H1 (cell line): Measurements from ENCODE around the gene CTLA4. TPM values are rescaled to one million over a fixed set of nuclear protein-coding genes. Genes with fewer than 3 reads are reported as not detected.

Experiments used
- ASH2L ChIP-seq: fragments of 200-600, 300-600 bp; sonication (generic); IDR thresholded peaks from one replicate; pipeline ENCODE4 v1.7.1; 2017; ENCODE audit warnings: low read length
- CHD1 ChIP-seq: IDR thresholded peaks from 2 replicates; pipeline ENCODE4 v1.6.1; 2012; ENCODE audit warnings: low read depth, low read length, improper control_type of control experiment
- FOSL1 ChIP-seq: IDR thresholded peaks from 2 replicates; pipeline ENCODE4 v1.6.1; 2011; ENCODE audit warnings: mild to moderate bottlenecking, low read depth, low read length, moderate library complexity; ENCODE audit not compliant: insufficient read depth
- POU5F1 ChIP-seq: IDR thresholded peaks from 2 replicates; pipeline ENCODE4 v1.6.1; 2011; ENCODE audit warnings: low read depth, mild to moderate bottlenecking, low read length, moderate library complexity
- RNF2 ChIP-seq: fragments of 200-900, 300-1000 bp; sonication (generic); IDR thresholded peaks from 2 replicates; pipeline ENCODE4 v1.7.1; 2016; ENCODE audit warnings: borderline replicate concordance, low read depth, mild to moderate bottlenecking, antibody characterized with exemption, low read length; ENCODE audit not compliant: poor library complexity, severe bottlenecking; ENCODE audit errors: missing control alignments
- SAP30 ChIP-seq: fragments of 300-600 bp; sonication (generic); IDR thresholded peaks from 2 replicates; pipeline ENCODE4 v1.7.1; 2012; ENCODE audit warnings: low read length, moderate library complexity, mild to moderate bottlenecking, inconsistent platforms; ENCODE audit not compliant: insufficient read depth, insufficient replicate concordance
- polyA plus RNA-seq, 7 experiments: library from polyadenylated mRNA; depleted of rRNA in 3 of 7; stranded (reverse) in 5 of 7; unstranded in 2 of 7; fragments of >200 nt in 5 of 7; fragments of 200-250 nt in 2 of 7; gene quantifications; 1 replicate in 5 of 7; 2 replicates in 1 of 7; 4 replicates in 1 of 7; pipeline versions ENCODE4 v1.2.1 to v1.2.3, GENCODE V29; 2011 to 2013; ENCODE audit warnings: missing spikeins in 2 of 7, mixed read lengths in 2 of 7
- total RNA-seq: library from RNA; stranded (reverse); fragmentation: NEBNext Ultra II Directional; extraction: Animal tissue kit (Norgen Biotek cat#: 25700); gene quantifications from 2 replicates; pipeline ENCODE4 v1.2.1, GENCODE V29; 2021
- TF ChIP-seq, protein P1 (sequence below): IDR thresholded peaks from 2 replicates; pipeline ENCODE4 v1.6.1; 2012; ENCODE audit warnings: low read length, inconsistent platforms

CTLA4 gene
- total and polyA plus RNA-seq, 2 of the 8 experiments (the other 6 are each of a cell fraction or from before 2014, with no cell fraction given) = not detected

DNA sequence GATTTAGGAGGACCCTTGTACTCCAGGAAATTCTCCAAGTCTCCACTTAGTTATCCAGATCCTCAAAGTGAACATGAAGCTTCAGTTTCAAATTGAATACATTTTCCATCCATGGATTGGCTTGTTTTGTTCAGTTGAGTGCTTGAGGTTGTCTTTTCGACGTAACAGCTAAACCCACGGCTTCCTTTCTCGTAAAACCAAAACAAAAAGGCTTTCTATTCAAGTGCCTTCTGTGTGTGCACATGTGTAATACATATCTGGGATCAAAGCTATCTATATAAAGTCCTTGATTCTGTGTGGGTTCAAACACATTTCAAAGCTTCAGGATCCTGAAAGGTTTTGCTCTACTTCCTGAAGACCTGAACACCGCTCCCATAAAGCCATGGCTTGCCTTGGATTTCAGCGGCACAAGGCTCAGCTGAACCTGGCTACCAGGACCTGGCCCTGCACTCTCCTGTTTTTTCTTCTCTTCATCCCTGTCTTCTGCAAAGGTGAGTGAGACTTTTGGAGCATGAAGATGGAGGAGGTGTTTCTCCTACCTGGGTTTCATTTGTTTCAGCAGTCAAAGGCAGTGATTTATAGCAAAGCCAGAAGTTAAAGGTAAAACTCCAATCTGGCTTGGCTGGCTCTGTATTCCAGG, at the start of gene CTLA4 (continued):
- TF ChIP-seq POU5F1 = no peak
- TF ChIP-seq FOSL1 = no peak
- TF ChIP-seq RNF2 = no peak
- no peak for TF ChIP-seq ASH2L
- no peak for TF ChIP-seq CHD1
- TF ChIP-seq SAP30 = no peak
- TF ChIP-seq, protein P1, sequence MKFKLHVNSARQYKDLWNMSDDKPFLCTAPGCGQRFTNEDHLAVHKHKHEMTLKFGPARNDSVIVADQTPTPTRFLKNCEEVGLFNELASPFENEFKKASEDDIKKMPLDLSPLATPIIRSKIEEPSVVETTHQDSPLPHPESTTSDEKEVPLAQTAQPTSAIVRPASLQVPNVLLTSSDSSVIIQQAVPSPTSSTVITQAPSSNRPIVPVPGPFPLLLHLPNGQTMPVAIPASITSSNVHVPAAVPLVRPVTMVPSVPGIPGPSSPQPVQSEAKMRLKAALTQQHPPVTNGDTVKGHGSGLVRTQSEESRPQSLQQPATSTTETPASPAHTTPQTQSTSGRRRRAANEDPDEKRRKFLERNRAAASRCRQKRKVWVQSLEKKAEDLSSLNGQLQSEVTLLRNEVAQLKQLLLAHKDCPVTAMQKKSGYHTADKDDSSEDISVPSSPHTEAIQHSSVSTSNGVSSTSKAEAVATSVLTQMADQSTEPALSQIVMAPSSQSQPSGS = no peak
- TF ChIP-seq, all 59 proteins: peak for 0
